RWPE1 (cell line): ENCODE results near the gene MEGF6.

ENCODE experiments used
- CTCF ChIA-PET: fragments of 350-600 bp; sonication (Branson Sonifier 250); formaldehyde crosslinking; extraction: SDS; loops from one replicate; lab custom pipeline; 2021; lab: Yijun Ruan, JAX
- POLR2A ChIA-PET: fragments of 400-600 bp; formaldehyde crosslinking; extraction: SDS; loops from one replicate; lab custom pipeline; 2020; ENCODE audit warnings: antibody characterized with exemption; ENCODE audit not compliant: low non-redundant PET; lab: Yijun Ruan, JAX
- DNase-seq: peaks from one replicate; pipeline ENCODE4 v3.0.0; 2012; ENCODE audit warnings: low spot score
- H3K27ac ChIP-seq: fragments of 450-650 bp; 2 replicates; pipeline ENCODE4 v1.5.1; 2017
- CTCF ChIP-seq: fragments of 450-650 bp; conservative IDR thresholded peaks from 2 replicates; pipeline ENCODE4 v1.5.1; 2017; ENCODE audit warnings: low read depth, mild to moderate bottlenecking

The MEGF6 gene

GRCh38 chr1:3560251-3560871 lies 50.9 kb downstream of the MEGF6 start:
- no peak for TF ChIP-seq CTCF
- DNase-seq = no peak
- POLR2A ChIA-PET = no interaction called here
- H3K27ac ChIP-seq = no peak overlapping the region
- CTCF ChIA-PET = interaction anchor here (0.5 to 1.1 kb wide), 3 partner anchors 59 to 107 kb away, joined by 3 to 6 read pairs (median 4); no protein-coding TSS in a partner anchor

GRCh38 chr1:3558036-3558726 lies 53.1 kb downstream of the MEGF6 start:
- ChIA-PET CTCF (interaction anchor here (0.6 to 1.6 kb wide), 4 partner anchors 18 to 105 kb away, joined by 3 to 5 read pairs (median 4); no protein-coding TSS in a partner anchor), POLR2A (no interaction called here)
- DNase-seq = no peak

GRCh38 chr1:3557366-3557765 lies 53.9 kb downstream of the MEGF6 start:
- DNase-seq = no peak
- POLR2A ChIA-PET = no interaction called here
- H3K27ac ChIP-seq = peak overlapping the region; percentile 94
- CTCF ChIA-PET = interaction anchor here (0.6 to 1.6 kb wide), 4 partner anchors 62 to 204 kb away, joined by 3 to 5 read pairs (median 4); no protein-coding TSS in a partner anchor
- TF ChIP-seq CTCF = no peak

More at GRCh38 chr1:3558036-3558726, 53.1 kb downstream of the MEGF6 start:
- TF ChIP-seq CTCF = no peak
- no peak overlapping the region for H3K27ac ChIP-seq

- DNase-seq = no peak
- no peak for TF ChIP-seq CTCF
- CTCF ChIA-PET = interaction anchor here (1.0 to 1.8 kb wide), 3 partner anchors 63 to 103 kb away, joined by 4 to 9 read pairs (median 7); no protein-coding TSS in a partner anchor
- H3K27ac ChIP-seq = peak overlapping the region; percentile 94
- POLR2A ChIA-PET = no interaction called here
Observed at GRCh38 chr1:3556336-3556735, 55.0 kb downstream of the MEGF6 start.

- DNase-seq = peak; percentile 42
- CTCF ChIA-PET = interaction anchor here (0.7 to 1.8 kb wide), 4 partner anchors 51 to 102 kb away, joined by 4 to 9 read pairs (median 6); no protein-coding TSS in a partner anchor
- POLR2A ChIA-PET = no interaction called here
- no peak for TF ChIP-seq CTCF
- H3K27ac ChIP-seq = peak overlapping the region; percentile 94
Observed at GRCh38 chr1:3555131-3555920, 56.0 kb downstream of the MEGF6 start.

GRCh38 chr1:3553940-3554223 lies 57.4 kb downstream of the MEGF6 start:
- no peak for TF ChIP-seq CTCF
- peak overlapping the region; percentile 94 for H3K27ac ChIP-seq
- POLR2A ChIA-PET = interaction anchor here (0.9 kb wide), 1 partner anchor 22 kb away, joined by 3 read pairs; no protein-coding TSS in a partner anchor
- DNase-seq = no peak
- CTCF ChIA-PET = interaction anchor here (1.0 to 1.6 kb wide), 2 partner anchors 11 to 63 kb away, joined by 4 to 8 read pairs; no protein-coding TSS in a partner anchor
